Measurements from ENCODE around the gene SLC9A9. TPM values are rescaled to one million over a fixed set of nuclear protein-coding genes. Genes with fewer than 3 reads are reported as not detected.
A peak's percentile ranks its signal among the peaks of the same experiment; 100 is the strongest.

Gene SLC9A9
- total and polyA plus RNA-seq, 8 donors, result 0.28 to 5.9 (median 0.75) TPM

- H3K27me3 ChIP-seq, result no peaks in the 10 kb centered on the region
- DNase-seq (no peak), FAIRE-seq (no peak), ATAC-seq (no peak)
- no peaks in the 10 kb centered on the region for H3K9me3 ChIP-seq
- H3K4me1 ChIP-seq, result no peaks in the 10 kb centered on the region
- TF ChIP-seq CTCF (IDR thresholded peaks at IDR 0.05), result no peak
- no peak overlapping the region for H3K27ac ChIP-seq
- 88 to 89% methylated on average over 5 of the region's 5 CpGs for WGBS, 2 donors
- no peaks in the 10 kb centered on the region for H3K36me3 ChIP-seq
- intact Hi-C loops (cut with DNase I), result no loop called here
- no peak overlapping the region for H3K4me3 ChIP-seq
Measured at GRCh38 chr3:143603774-143604173, 244.5 kb downstream of the SLC9A9 start.

- 69 to 71% methylated on average over 6 of the region's 6 CpGs for whole genome bisulfite sequencing, 2 donors
- Histone ChIP-seq H3K36me3 (no peaks in the 10 kb centered on the region), H3K4me1 (no peaks in the 10 kb centered on the region), H3K9me3 (no peaks in the 10 kb centered on the region), H3K27me3 (no peaks in the 10 kb centered on the region), H3K4me3 (no peak overlapping the region), H3K27ac (no peak overlapping the region)
- TF ChIP-seq CTCF (IDR thresholded peaks at IDR 0.05), result no peak
- no peak for FAIRE-seq
- peak in 2 of 4 donors; percentile 23 to 75 for ATAC-seq
- DNase-seq, result no peak
- intact Hi-C loops (cut with DNase I), result no loop called here
Measured at GRCh38 chr3:143601723-143602484, 246.4 kb downstream of the SLC9A9 start.

- intact Hi-C loops (cut with DNase I), result no loop called here
- ATAC-seq (peak in 2 of 4 donors; percentile 43 to 70), DNase-seq (no peak), FAIRE-seq (no peak)
- no peaks in the 10 kb centered on the region for H3K9me3 ChIP-seq
- TF ChIP-seq CTCF (IDR thresholded peaks at IDR 0.05), result no peak
- WGBS, 2 donors, result 89% methylated on average over 4 of the region's 4 CpGs
- H3K36me3 ChIP-seq, result no peaks in the 10 kb centered on the region
- H3K4me3 ChIP-seq, result no peak overlapping the region
- no peaks in the 10 kb centered on the region for H3K27me3 ChIP-seq
- H3K27ac ChIP-seq, result no peak overlapping the region
- H3K4me1 ChIP-seq, result no peaks in the 10 kb centered on the region
Measured at GRCh38 chr3:143600756-143601718, 247.2 kb downstream of the SLC9A9 start.

GRCh38 chr3:143597774-143598652, 250.3 kb downstream of the SLC9A9 start:
- Histone ChIP-seq H3K4me1 (peaks cover 7 to 15% (median 10%) of the 10 kb centered on the region in 3 donors), H3K27ac (no peak overlapping the region), H3K4me3 (no peak overlapping the region), H3K9me3 (no peaks in the 10 kb centered on the region), H3K27me3 (no peaks in the 10 kb centered on the region), H3K36me3 (no peaks in the 10 kb centered on the region)
- 88 to 91% methylated on average over 17 of the region's 17 CpGs for WGBS, 2 donors
- no peak for TF ChIP-seq CTCF (IDR thresholded peaks at IDR 0.05)
- ATAC-seq (no peak), FAIRE-seq (no peak), DNase-seq (no peak)
- intact Hi-C loops (cut with DNase I), result no loop called here
